MM.1S (cell line): ENCODE data around the gene NOVA1.

Experiments used
- DNase-seq: peaks from one replicate; pipeline ENCODE4 v3.0.0-alpha.2; 2015
- H2AFZ ChIP-seq: fragments of 300-600 bp; sonication (generic); 2 replicates; pipeline ENCODE4 v1.6.0; 2016; ENCODE audit warnings: antibody characterized with exemption, low read length
- H3F3A ChIP-seq: fragments of 300-600 bp; sonication (generic); 2 replicates; pipeline ENCODE4 v1.6.1; 2016; ENCODE audit warnings: mild to moderate bottlenecking, antibody characterized with exemption, low read length, moderate library complexity, mixed read lengths; ENCODE audit not compliant: insufficient read depth
- H3K27ac ChIP-seq: fragments of 300-600 bp; sonication (generic); 2 replicates; pipeline ENCODE4 v1.5.1; 2016; ENCODE audit warnings: mild to moderate bottlenecking, low read length
- H3K27me3 ChIP-seq: fragments of 300-600 bp; sonication (generic); replicated peaks from 2 replicates; pipeline ENCODE4 v1.6.0; 2016; ENCODE audit warnings: low read length; ENCODE audit not compliant: insufficient read depth
- H3K36me3 ChIP-seq: fragments of 300-600 bp; sonication (generic); replicated peaks from 2 replicates; pipeline ENCODE4 v1.6.1; 2016; ENCODE audit warnings: mild to moderate bottlenecking, low read length, mixed read lengths; ENCODE audit not compliant: insufficient read depth
- H3K4me1 ChIP-seq: fragments of 300-600 bp; sonication (generic); 2 replicates; pipeline ENCODE4 v1.6.1; 2016; ENCODE audit warnings: low read length, mixed read lengths
- H3K4me2 ChIP-seq: fragments of 300-600 bp; sonication (generic); 2 replicates; pipeline ENCODE4 v1.6.0; 2016; ENCODE audit warnings: low read depth, low read length
- H3K4me3 ChIP-seq: fragments of 300-600 bp; sonication (generic); 2 replicates; pipeline ENCODE4 v1.5.1; 2016; ENCODE audit warnings: low read length, mixed read lengths
- H3K79me2 ChIP-seq: fragments of 300-600 bp; sonication (generic); 2 replicates; pipeline ENCODE4 v1.6.1; 2016; ENCODE audit warnings: mixed run types, low read length, mixed read lengths
- H3K9ac ChIP-seq: fragments of 300-600 bp; sonication (generic); 2 replicates; pipeline ENCODE4 v1.6.1; 2016; ENCODE audit warnings: low read length, mixed read lengths
- H3K9me2 ChIP-seq: fragments of 300-600 bp; sonication (generic); replicated peaks from 2 replicates; pipeline ENCODE4 v1.6.1; 2016; ENCODE audit warnings: mild to moderate bottlenecking, low read length, mixed read lengths; ENCODE audit not compliant: insufficient read depth
- H3K9me3 ChIP-seq: fragments of 300-600 bp; sonication (generic); replicated peaks from 2 replicates; pipeline ENCODE4 v1.6.1; 2016; ENCODE audit warnings: mild to moderate bottlenecking, low read length, mixed read lengths; ENCODE audit not compliant: insufficient read depth
- H4K20me1 ChIP-seq: fragments of 300-600 bp; sonication (generic); 2 replicates; pipeline ENCODE4 v1.6.1; 2016; ENCODE audit warnings: mild to moderate bottlenecking, low read length, moderate library complexity, mixed read lengths; ENCODE audit not compliant: insufficient read depth
- CTCF ChIP-seq: fragments of 300-600 bp; sonication (generic); IDR thresholded peaks from 2 replicates; pipeline ENCODE4 v1.5.1; 2016; ENCODE audit warnings: antibody characterized with exemption, low read length, mixed read lengths
- EZH2 ChIP-seq: fragments of 300-600 bp; sonication (generic); optimal IDR thresholded peaks from 2 replicates; pipeline ENCODE3; 2017; ENCODE audit warnings: low read depth, mild to moderate bottlenecking, antibody characterized with exemption, low read length, mixed read lengths
- EZH2phosphoT487 ChIP-seq: fragments of 300-600 bp; sonication (generic); IDR thresholded peaks from 2 replicates; pipeline ENCODE4 v1.6.1; 2018; ENCODE audit warnings: antibody characterized with exemption, low read length

The NOVA1 gene

GRCh38 chr14:26517771-26518170 lies 80.1 kb downstream of the NOVA1 start:
- Histone ChIP-seq H3F3A (no peaks in the 10 kb centered on the region), H3K27me3 (no peaks in the 10 kb centered on the region), H3K9me2 (no peaks in the 10 kb centered on the region), H3K36me3 (no peaks in the 10 kb centered on the region), H4K20me1 (no peaks in the 10 kb centered on the region), H3K79me2 (no peaks in the 10 kb centered on the region), H3K27ac (no peak overlapping the region), H3K4me1 (no peaks in the 10 kb centered on the region), H3K9ac (no peak overlapping the region), H2AFZ (no peak overlapping the region), H3K4me3 (no peak overlapping the region), H3K4me2 (no peak overlapping the region), H3K9me3 (no peaks in the 10 kb centered on the region)
- DNase-seq, result no peak
- TF ChIP-seq EZH2, result no peak
- no peak for TF ChIP-seq CTCF
- no peak for TF ChIP-seq EZH2phosphoT487

- no peaks in the 10 kb centered on the region for H3F3A ChIP-seq
- H3K9me3 ChIP-seq, result no peaks in the 10 kb centered on the region
- H3K9me2 ChIP-seq, result no peaks in the 10 kb centered on the region
- H3K27ac ChIP-seq, result no peak overlapping the region
- DNase-seq, result no peak
- H3K4me1 ChIP-seq, result no peaks in the 10 kb centered on the region
- no peak overlapping the region for H3K4me3 ChIP-seq
- no peak overlapping the region for H2AFZ ChIP-seq
- TF ChIP-seq EZH2phosphoT487 (no peak), CTCF (no peak), EZH2 (no peak)
- no peaks in the 10 kb centered on the region for H3K27me3 ChIP-seq
- no peak overlapping the region for H3K4me2 ChIP-seq
- H3K36me3 ChIP-seq, result no peaks in the 10 kb centered on the region
- no peaks in the 10 kb centered on the region for H4K20me1 ChIP-seq
- no peaks in the 10 kb centered on the region for H3K79me2 ChIP-seq
- H3K9ac ChIP-seq, result no peak overlapping the region
Observed at GRCh38 chr14:26500028-26500427, 97.8 kb downstream of the NOVA1 start.

- Histone ChIP-seq H3K9me3 (no peaks in the 10 kb centered on the region), H3K79me2 (no peaks in the 10 kb centered on the region), H3F3A (no peaks in the 10 kb centered on the region), H3K27ac (no peak overlapping the region), H2AFZ (no peak overlapping the region), H3K36me3 (no peaks in the 10 kb centered on the region), H3K4me2 (no peak overlapping the region), H3K4me1 (no peaks in the 10 kb centered on the region), H3K27me3 (no peaks in the 10 kb centered on the region), H3K9ac (no peak overlapping the region), H4K20me1 (no peaks in the 10 kb centered on the region), H3K4me3 (no peak overlapping the region), H3K9me2 (no peaks in the 10 kb centered on the region)
- TF ChIP-seq EZH2phosphoT487 (no peak), CTCF (no peak), EZH2 (no peak)
- no peak for DNase-seq
Observed at GRCh38 chr14:26499546-26499945, 98.3 kb downstream of the NOVA1 start.
